ENCODE measurements around the gene UNC50.

GRCh38 chr2:98634406-98635092, 26.2 kb downstream of the UNC50 start:
- TF ChIP-seq CTCF (IDR thresholded peaks at IDR 0.05) (no peak), POLR2A (IDR thresholded peaks at IDR 0.05) (no peak)

Measured in sigmoid colon (tissue), 3 donors.